Caki2 (cell line): ENCODE results near the gene SHLD2. TPM values are rescaled to one million over a fixed set of nuclear protein-coding genes. Genes with fewer than 3 reads are reported as not detected.
"Not testable (repeated sequence)": the region's sequence is repeated elsewhere in the genome, so short reads cannot be mapped to it uniquely, and the experiment has no call there.

ENCODE experiments used
- DNase-seq: peaks from one replicate; pipeline ENCODE4 v3.0.0-alpha.2; 2015; ENCODE audit warnings: low read depth
- in situ Hi-C: cut with HindIII; loops from 2 replicates; pipeline ENCODE4 v1.10.0; 2016; ENCODE audit warnings: low sequenced_read_pairs, low pct_unique_long_range_greater_than_20kb, mixed read lengths
- total RNA-seq: library from RNA; depleted of rRNA; stranded (reverse); fragments of >200 nt; shearing (Covaris generic); gene quantifications from 2 replicates; pipeline ENCODE4 v1.2.3, GENCODE V29; 2014; ENCODE audit warnings: low replicate concordance

Gene SHLD2
- total RNA-seq, 1 experiment from 2014 or later, result 20.0 TPM

DNA sequence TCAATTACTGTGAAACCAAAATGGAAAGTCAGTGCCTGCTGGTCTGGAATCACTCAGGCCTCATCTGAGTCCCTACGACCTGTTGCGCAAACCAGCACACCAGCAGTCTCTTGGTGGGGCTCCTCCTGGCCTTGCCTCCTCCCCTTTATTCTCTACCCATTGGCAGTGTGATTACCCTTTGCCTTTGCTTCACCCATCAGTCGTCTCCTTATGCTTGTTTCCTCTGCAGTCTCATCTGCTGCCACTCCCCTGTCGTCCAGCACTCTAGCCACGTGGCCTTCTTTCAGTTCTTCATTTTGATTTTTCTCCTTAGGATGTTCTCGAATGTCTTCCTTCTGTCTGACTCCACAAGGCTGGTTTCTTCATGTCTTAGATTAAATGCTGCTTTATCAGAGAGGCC is 89.4 kb downstream of the SHLD2 start:
- DNase-seq, in situ Hi-C loops: not testable (repeated sequence)

GRCh38 chr10:87186016-87186415 is 91.0 kb downstream of the SHLD2 start:
- in situ Hi-C loops, DNase-seq: not testable (repeated sequence)

- DNase-seq, in situ Hi-C loops: not testable (repeated sequence)
Measured at GRCh38 chr10:87187573-87187972, 92.6 kb downstream of the SHLD2 start.

DNA sequence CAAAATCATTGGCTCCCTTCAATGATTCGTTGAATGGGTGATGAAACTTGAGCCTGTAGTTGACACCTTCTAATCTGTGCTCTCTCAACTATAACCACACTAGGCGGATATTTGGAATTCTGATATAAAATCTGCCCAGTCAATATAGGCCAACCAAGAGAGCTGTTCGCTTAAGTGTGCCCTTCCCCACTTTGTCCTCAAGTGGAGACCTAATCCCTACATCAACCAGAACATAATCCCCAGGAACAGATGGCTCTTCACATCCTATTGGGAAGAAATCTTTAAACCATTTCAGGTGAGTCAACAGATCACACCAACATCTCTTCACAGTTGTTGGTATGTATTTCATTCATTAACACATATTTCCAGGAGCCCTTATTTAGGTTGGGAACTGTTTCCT is 96.8 kb downstream of the SHLD2 start:
- in situ Hi-C loops, DNase-seq: not testable (repeated sequence)

DNA sequence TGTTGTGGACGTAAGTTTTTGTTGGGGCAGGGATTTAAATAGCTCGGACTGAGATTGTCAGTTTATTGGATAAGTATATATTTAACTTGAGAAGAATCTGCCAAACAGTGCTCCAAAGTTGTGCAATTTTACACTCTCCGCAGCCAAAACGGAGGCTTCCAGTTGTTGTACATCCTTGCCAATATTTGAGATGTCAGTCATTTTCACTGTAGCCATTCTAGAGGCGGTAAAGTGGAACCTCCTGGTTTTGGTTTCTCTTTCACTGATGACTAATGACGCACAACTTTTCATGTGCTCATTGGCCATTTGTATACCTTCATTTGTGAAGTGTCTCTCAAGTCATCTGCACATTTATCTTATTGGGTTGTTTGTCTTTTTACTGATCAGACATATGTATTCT is 105.9 kb downstream of the SHLD2 start:
- DNase-seq, result peak; percentile 56
- in situ Hi-C loops, result not testable (repeated sequence)

GRCh38 chr10:87204801-87205200 is 109.8 kb downstream of the SHLD2 start:
- in situ Hi-C loops, DNase-seq: not testable (repeated sequence)

DNA sequence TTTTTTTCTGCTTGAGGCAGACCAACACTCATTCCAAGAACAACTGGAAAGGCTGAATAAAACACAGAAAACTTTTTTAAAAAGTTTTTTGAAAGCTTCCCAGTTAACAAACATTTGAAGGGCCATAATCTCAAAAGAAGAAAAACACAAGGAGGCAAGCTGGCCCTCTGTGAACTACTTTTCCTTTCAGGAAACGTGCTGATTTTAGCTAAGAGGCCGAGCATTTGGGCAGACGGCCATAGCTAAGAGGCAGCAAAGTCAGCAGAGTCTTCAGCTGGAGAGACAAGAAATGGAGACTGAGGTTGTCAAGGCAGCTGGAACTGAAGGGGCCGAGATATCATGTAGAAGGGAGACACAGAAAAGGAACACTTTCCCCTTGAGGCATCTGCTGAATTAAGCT is 111.9 kb downstream of the SHLD2 start:
- in situ Hi-C loops, DNase-seq: not testable (repeated sequence)

GRCh38 chr10:87210309-87210708 is 115.3 kb downstream of the SHLD2 start:
- in situ Hi-C loops, DNase-seq: not testable (repeated sequence)

DNA sequence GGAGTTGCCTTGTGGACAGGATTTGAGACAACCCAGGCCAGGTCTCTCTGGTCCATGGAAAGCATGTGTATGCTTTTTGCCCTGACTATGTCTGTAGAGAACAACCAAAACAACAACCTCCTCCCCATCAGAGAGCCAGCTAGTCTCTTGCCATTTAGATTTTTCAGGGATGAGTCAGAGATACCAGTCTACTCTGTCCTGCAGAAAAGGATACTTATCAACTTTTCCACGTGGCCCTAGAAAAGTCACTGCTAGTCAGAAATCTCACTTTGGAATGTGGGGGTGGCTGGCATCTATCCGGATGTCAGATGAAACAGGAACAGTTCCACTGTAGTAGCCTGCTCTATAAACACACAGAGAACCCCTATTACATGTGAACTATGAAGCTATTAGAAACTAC is 116.8 kb downstream of the SHLD2 start:
- in situ Hi-C loops, result not testable (repeated sequence)
- DNase-seq, result peak; percentile 31

DNA sequence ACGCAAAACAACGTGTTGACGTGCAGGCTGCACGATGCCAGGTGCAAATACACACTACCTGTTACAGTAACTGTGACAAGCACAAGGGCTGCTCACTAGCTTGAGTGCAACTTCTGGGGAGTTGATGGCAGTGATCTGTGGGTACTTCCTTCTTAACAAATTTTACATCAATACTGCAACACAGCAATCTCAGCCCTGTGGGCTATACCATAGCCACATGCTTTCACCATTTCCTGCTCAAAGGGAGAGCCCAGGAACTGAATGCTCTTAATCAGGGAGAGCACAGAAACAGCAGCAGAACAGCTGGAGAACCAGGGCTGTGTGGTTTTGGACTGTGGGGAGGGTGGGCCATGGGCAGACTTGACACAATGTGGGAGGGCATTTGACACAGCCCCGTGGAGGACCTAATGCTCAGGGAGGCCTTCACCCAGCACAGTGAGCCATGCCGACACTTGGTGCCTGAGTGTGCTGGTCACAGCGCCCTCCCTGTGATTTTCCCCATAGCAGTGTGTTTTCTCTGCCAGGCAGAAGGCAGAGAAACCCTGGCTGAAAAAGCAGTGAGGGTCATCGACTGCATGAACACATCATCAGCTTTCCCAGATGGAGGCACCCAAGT is 118.3 kb downstream of the SHLD2 start:
- in situ Hi-C loops, DNase-seq: not testable (repeated sequence)

- in situ Hi-C loops, result not testable (repeated sequence)
Measured at GRCh38 chr10:87213806-87214205, 118.8 kb downstream of the SHLD2 start.

GRCh38 chr10:87216120-87216519 is 121.1 kb downstream of the SHLD2 start:
- in situ Hi-C loops, DNase-seq: not testable (repeated sequence)

More at GRCh38 chr10:87213806-87214205, 118.8 kb downstream of the SHLD2 start:
- DNase-seq, result not testable (repeated sequence)

DNA sequence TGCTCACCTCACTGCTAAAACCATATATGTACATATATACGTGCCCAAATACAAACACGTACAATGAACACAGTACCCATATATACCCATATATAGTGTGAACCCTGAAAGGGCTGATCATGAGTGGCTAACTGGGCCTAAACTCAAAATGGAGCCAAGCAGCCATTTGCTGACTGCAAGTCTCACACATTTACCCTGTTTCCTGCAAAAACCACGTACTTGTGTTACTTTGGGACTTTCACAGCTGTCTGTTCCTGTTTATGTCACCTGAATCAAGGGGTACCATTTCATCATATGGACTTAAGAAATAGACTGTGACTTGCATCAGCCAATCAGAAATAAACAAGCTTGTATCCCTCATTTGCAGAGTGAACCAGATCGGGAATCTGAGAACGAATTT is 124.4 kb downstream of the SHLD2 start:
- DNase-seq, in situ Hi-C loops: not testable (repeated sequence)

GRCh38 chr10:87222789-87223188 is 127.8 kb downstream of the SHLD2 start:
- in situ Hi-C loops, DNase-seq: not testable (repeated sequence)

DNA sequence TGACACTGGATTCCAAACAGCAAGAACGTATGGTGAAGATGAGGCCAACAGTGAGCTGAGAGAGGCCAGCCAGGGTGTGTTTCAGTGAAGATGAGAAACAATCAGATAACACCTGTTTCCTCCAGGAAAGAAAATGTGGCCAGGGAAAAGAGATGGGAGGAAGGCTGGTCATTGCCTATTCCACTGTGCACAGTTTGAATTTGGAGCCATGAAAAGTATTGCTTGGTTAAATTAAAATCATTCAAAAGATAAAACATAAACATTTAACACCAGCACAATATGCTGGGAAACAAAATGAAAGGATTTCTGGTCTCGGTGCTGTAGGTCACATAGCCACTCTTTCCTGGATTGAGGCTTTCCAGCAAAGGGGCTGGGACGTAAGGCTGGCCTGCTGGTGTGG is 130.1 kb downstream of the SHLD2 start, which contains the start of gene NUTM2A:
TSS of gene NUTM2A (plus strand) at position 301 of the 400 bp plus-strand sequence. CDS start 383 bp downstream, outside the sequence.
- in situ Hi-C loops, DNase-seq: not testable (repeated sequence)

DNA sequence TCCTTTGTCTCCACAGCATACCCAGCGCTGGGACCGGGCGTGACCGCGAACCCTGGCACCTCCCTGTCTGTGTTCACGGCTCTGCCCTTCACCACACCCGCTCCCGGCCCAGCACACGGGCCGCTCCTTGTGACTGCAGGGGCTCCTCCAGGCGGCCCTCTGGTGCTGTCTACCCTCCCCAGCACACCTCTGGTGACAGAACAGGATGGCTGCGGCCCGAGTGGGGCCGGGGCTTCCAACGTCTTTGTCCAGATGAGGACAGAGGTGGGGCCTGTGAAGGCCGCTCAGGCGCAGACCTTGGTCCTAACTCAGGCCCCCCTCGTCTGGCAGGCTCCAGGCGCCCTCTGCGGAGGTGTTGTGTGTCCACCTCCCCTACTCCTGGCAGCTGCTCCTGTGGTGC is 133.2 kb downstream of the SHLD2 start:
- in situ Hi-C loops, DNase-seq: not testable (repeated sequence)

DNA sequence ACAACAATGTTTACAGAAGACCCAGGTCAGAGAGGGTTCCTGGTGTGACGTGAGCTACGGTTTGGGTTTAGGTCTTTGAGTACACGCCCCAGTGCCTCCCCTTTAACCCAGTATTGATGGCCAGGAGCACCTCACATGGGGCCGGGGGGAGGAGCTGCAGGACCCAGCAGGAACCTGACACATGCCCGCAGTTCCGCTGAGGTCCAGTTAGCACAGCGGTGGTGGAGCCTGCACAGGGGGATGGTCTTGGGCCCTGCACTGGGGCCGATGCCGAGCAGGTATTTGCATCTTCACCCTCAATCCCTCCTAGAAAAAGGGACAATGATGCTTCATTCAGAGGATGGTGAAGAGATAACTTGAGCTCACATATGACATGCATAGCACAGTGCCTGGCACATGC is 134.2 kb downstream of the SHLD2 start:
- DNase-seq, in situ Hi-C loops: not testable (repeated sequence)

- DNase-seq, in situ Hi-C loops: not testable (repeated sequence)
Measured at GRCh38 chr10:87234854-87235253, 139.8 kb downstream of the SHLD2 start.

- DNase-seq, in situ Hi-C loops: not testable (repeated sequence)
Measured at GRCh38 chr10:87237244-87237643, 142.2 kb downstream of the SHLD2 start.

DNA sequence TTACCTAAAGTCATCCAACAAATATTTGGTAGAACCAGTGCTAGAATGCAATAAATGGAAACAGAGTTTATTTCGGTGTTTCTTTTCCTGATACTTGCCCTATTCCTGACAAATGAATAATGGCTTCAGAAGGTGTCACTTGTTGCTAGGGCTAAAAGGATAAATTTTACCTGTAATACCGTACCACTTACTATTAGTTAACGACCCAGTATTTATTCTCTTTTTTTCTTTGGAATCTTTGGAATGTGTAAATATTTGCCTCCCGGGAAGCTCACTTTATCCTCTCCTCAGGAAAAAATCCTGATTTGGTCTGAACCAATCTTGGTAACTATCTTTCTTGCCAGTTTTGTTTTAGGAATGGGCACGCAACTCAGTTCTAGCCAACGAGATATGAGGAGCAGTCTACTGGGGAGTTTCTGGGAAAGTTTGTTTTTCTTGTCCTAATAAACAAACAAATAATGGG is 144.4 kb downstream of the SHLD2 start:
- DNase-seq, in situ Hi-C loops: not testable (repeated sequence)
